Caco-2 (cell line): ENCODE measurements around the gene DCTD. TPM values are rescaled to one million over a fixed set of nuclear protein-coding genes. Genes with fewer than 3 reads are reported as not detected.

Experiments
- BruUV-seq: library from RNA; stranded (reverse); fragments of 400-500 nt; replicated peaks from 2 replicates; lab custom pipeline; 2021; lab: Mats Ljungman, UMichigan
- CTCF ChIA-PET: fragments of 300-600 bp; sonication (Branson Sonifier 250); formaldehyde crosslinking; loops from one replicate; lab custom pipeline; 2022; ENCODE audit warnings: antibody characterized with exemption; lab: Charles Lee
- POLR2A ChIA-PET: fragments of 300-600 bp; sonication (Branson Sonifier 250); formaldehyde crosslinking; loops from one replicate; lab custom pipeline; 2022; ENCODE audit warnings: antibody characterized with exemption; lab: Charles Lee
- DNase-seq, 2 experiments: peaks; one replicate each; pipeline versions ENCODE4 v3.0.0 to v3.0.0-alpha.2; 2020 to 2022
- H3K27me3 ChIP-seq: replicated peaks from 2 replicates; pipeline ENCODE4 v1.6.0; 2011; ENCODE audit warnings: low read length; ENCODE audit not compliant: control insufficient read depth, insufficient read depth
- H3K36me3 ChIP-seq: 2 replicates; pipeline ENCODE4 v1.5.1; 2011; ENCODE audit warnings: low read length; ENCODE audit not compliant: control insufficient read depth, insufficient read depth
- H3K4me1 ChIP-seq: fragments of 250-450 bp; sonication (Bioruptor Pico); 2 replicates; pipeline ENCODE4 v1.5.1; 2020; ENCODE audit warnings: mild to moderate bottlenecking
- H3K4me3 ChIP-seq: 2 replicates; pipeline ENCODE4 v1.5.1; 2011; ENCODE audit warnings: low read depth, mild to moderate bottlenecking, control low read depth, low read length
- H3K9me3 ChIP-seq: fragments of 250-450 bp; sonication (Bioruptor Pico); 2 replicates; pipeline ENCODE4 v1.5.1; 2020; ENCODE audit warnings: mild to moderate bottlenecking, moderate library complexity
- H3K27ac Mint-ChIP-seq: one replicate; pipeline ENCODE4 v1.8.0; 2022; ENCODE audit warnings: mixed read lengths; ENCODE audit not compliant: unreplicated experiment
- H3K27me3 Mint-ChIP-seq: one replicate; pipeline ENCODE4 v1.8.0; 2022; ENCODE audit warnings: mixed read lengths; ENCODE audit not compliant: insufficient read depth, unreplicated experiment
- H3K36me3 Mint-ChIP-seq: one replicate; pipeline ENCODE4 v1.8.0; 2022; ENCODE audit warnings: mild to moderate bottlenecking, mixed read lengths; ENCODE audit not compliant: insufficient read depth, unreplicated experiment
- H3K4me1 Mint-ChIP-seq: one replicate; pipeline ENCODE4 v1.8.0; 2022; ENCODE audit warnings: low read depth, mixed read lengths; ENCODE audit not compliant: unreplicated experiment
- H3K4me3 Mint-ChIP-seq: one replicate; pipeline ENCODE4 v1.8.0; 2022; ENCODE audit warnings: mild to moderate bottlenecking, moderate library complexity, mixed read lengths; ENCODE audit not compliant: unreplicated experiment
- H3K9me3 Mint-ChIP-seq: one replicate; pipeline ENCODE4 v1.8.0; 2022; ENCODE audit warnings: mixed read lengths; ENCODE audit not compliant: unreplicated experiment
- CTCF ChIP-seq, 2 experiments: fragments of 200-600 bp in 1 of 2; IDR thresholded peaks; 1 replicate in 1 of 2; 2 replicates in 1 of 2; pipeline versions ENCODE4 v1.5.1 to v1.8.0; 2011 to 2022; ENCODE audit warnings: antibody characterized with exemption in 1 of 2, control low read depth in 1 of 2, inconsistent platforms in 1 of 2, low read depth in 1 of 2, low read length in 1 of 2, mild to moderate bottlenecking in 1 of 2, moderate library complexity in 1 of 2; ENCODE audit not compliant: insufficient read depth in 1 of 2, severe bottlenecking in 1 of 2, unreplicated experiment in 1 of 2
- intact Hi-C: fragments of 100-400 bp; cut with micrococcal nuclease; formaldehyde crosslinking; loops from one replicate; pipeline ENCODE4 v1.10.0; 2022; ENCODE audit not compliant: unreplicated experiment
- total RNA-seq: library from RNA; stranded (reverse); gene quantifications from 2 replicates; pipeline ENCODE4 v1.2.3, GENCODE V29; 2022

The DCTD gene
- total RNA-seq, 1 experiment from 2014 or later, result 79.0 TPM

GRCh38 chr4:182886768-182887167 is 30.4 kb downstream of the DCTD start:
- CTCF ChIA-PET, result no interaction called here
- POLR2A ChIA-PET, result no interaction called here
- Histone ChIP-seq H3K4me1 (no peaks in the 10 kb centered on the region), H3K27me3 (no peaks in the 10 kb centered on the region), H3K9me3 (peaks cover 5% of the 10 kb centered on the region; the same call in 1 of the 2 replicates), H3K4me3 (no peak overlapping the region), H3K36me3 (no peaks in the 10 kb centered on the region; the same call in 1 of the 2 replicates)
- Mint-ChIP-seq H3K27me3 (no peaks in the 10 kb centered on the region), H3K36me3 (peaks cover 44% of the 10 kb centered on the region), H3K27ac (no peak overlapping the region), H3K9me3 (no peaks in the 10 kb centered on the region), H3K4me1 (no peaks in the 10 kb centered on the region), H3K4me3 (no peak overlapping the region)
- TF ChIP-seq CTCF (IDR thresholded peaks at IDR 0.05; ENCODE audit: insufficient read depth in 1 of 2, low read depth in 1 of 2, low read length in 1 of 2, severe bottlenecking in 1 of 2, unreplicated experiment in 1 of 2), result no peak
- no peak for DNase-seq
- BruUV-seq, result no TSS peak
- intact Hi-C loops, result no loop called here

GRCh38 chr4:182886205-182886604 is 31.0 kb downstream of the DCTD start:
- no TSS peak for BruUV-seq
- Mint-ChIP-seq H3K4me3 (no peak overlapping the region), H3K27ac (no peak overlapping the region), H3K27me3 (no peaks in the 10 kb centered on the region), H3K36me3 (peaks cover 40% of the 10 kb centered on the region), H3K9me3 (no peaks in the 10 kb centered on the region), H3K4me1 (no peaks in the 10 kb centered on the region)
- H3K4me3 ChIP-seq, result no peak overlapping the region
- POLR2A ChIA-PET, result no interaction called here
- peaks cover 5% of the 10 kb centered on the region; the same call in 1 of the 2 replicates for H3K9me3 ChIP-seq
- intact Hi-C loops, result no loop called here
- no peaks in the 10 kb centered on the region; the same call in 1 of the 2 replicates for H3K36me3 ChIP-seq
- no peak for DNase-seq
- H3K27me3 ChIP-seq, result no peaks in the 10 kb centered on the region
- CTCF ChIA-PET, result no interaction called here
- no peaks in the 10 kb centered on the region for H3K4me1 ChIP-seq
- no peak for TF ChIP-seq CTCF (IDR thresholded peaks at IDR 0.05; ENCODE audit: insufficient read depth in 1 of 2, low read depth in 1 of 2, low read length in 1 of 2, severe bottlenecking in 1 of 2, unreplicated experiment in 1 of 2)

DNA sequence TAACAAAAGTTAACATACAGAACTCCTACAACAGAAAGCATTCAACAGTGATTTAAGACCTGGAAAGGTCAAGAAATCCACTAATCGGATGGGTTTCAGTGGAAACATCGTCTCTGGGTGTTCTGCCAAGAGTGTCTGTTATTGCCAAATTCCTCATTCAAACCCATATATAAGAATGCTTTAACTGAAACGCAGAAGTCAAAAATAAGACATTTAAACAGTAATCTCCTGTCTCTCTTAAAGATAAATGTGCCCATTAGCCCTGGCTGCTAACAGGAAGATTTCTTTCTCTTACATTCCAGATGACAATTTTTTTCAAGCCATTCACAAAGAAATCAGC is 31.5 kb downstream of the DCTD start:
- Mint-ChIP-seq H3K4me3 (no peak overlapping the region), H3K9me3 (no peaks in the 10 kb centered on the region), H3K27ac (no peak overlapping the region), H3K36me3 (peaks cover 40% of the 10 kb centered on the region), H3K27me3 (no peaks in the 10 kb centered on the region), H3K4me1 (no peaks in the 10 kb centered on the region)
- H3K4me1 ChIP-seq, result no peaks in the 10 kb centered on the region
- intact Hi-C loops, result no loop called here
- no peak for TF ChIP-seq CTCF (IDR thresholded peaks at IDR 0.05; ENCODE audit: insufficient read depth in 1 of 2, low read depth in 1 of 2, low read length in 1 of 2, severe bottlenecking in 1 of 2, unreplicated experiment in 1 of 2)
- no peak for DNase-seq
- POLR2A ChIA-PET, result no interaction called here
- no TSS peak for BruUV-seq
- H3K9me3 ChIP-seq, result peaks cover 5% of the 10 kb centered on the region; the same call in 1 of the 2 replicates
- no peaks in the 10 kb centered on the region for H3K27me3 ChIP-seq
- CTCF ChIA-PET, result no interaction called here
- no peak overlapping the region for H3K4me3 ChIP-seq
- H3K36me3 ChIP-seq, result no peaks in the 10 kb centered on the region; the same call in 1 of the 2 replicates
